G401.6 (cell line): Measurements from ENCODE around the gene GIMAP6.
"Not testable (repeated sequence)": the region's sequence is repeated elsewhere in the genome, so short reads cannot be mapped to it uniquely, and the experiment has no call there.

Experiments used
- FAIRE-seq: peaks from 2 replicates; lab custom pipeline; 2012; peaks lifted over from hg19 to GRCh38; lab: Jason Lieb, UNC

The GIMAP6 gene

DNA sequence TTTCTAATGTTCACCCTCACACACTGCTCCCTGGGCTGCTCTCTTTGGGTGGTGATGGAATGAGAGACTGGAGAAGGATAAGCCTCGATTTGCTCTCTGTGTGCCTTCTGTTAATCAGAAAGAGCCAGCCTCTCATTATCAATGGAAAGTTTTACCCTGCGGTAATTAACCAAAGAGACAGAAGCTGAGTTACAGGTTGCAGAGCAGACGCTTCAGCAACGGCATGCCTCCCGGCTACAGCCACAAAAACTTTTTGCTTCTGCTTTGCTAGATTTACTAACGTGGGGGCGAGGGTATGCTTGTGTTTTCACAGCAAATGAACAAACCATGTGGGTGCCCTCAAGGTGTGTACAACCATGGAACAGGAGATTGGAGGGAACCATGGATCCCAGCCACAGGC is 47.0 kb downstream of the GIMAP6 start:
- no peak for FAIRE-seq

DNA sequence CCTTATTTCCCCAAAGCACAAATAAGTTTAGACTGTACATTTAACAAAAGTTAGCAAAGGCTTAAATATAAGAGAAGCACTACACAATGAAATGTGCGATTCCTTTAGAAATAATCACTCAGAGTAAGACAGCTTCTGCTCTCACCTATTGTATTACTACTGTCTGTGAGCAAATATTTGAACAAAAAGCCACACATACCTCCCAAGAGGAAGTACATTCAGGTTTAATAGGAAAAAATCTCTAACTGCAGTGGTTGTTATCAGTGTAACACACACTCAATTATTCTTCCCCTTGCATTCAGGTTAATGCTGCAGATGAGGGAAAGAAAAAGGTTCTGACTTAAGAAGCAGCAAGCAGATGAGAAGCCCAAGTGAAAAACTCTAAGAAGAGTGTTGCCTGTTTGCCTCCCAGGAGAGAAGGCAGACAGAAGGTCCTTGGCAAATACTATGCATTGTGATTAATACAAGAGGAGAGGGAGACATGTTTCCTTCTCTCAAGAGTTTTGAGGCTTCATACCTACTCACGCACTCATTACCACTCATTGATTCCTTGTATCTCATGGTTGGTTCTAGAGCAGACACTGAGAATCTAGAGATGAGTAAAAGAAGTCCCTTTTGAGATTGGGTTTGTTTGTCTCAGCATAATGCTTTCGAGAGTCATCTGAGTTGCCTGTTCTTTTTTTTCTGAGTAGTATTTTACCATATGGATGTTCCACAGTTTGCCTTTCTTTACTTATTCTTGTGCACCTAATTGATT is 51.4 kb downstream of the GIMAP6 start:
- FAIRE-seq, result no peak

DNA sequence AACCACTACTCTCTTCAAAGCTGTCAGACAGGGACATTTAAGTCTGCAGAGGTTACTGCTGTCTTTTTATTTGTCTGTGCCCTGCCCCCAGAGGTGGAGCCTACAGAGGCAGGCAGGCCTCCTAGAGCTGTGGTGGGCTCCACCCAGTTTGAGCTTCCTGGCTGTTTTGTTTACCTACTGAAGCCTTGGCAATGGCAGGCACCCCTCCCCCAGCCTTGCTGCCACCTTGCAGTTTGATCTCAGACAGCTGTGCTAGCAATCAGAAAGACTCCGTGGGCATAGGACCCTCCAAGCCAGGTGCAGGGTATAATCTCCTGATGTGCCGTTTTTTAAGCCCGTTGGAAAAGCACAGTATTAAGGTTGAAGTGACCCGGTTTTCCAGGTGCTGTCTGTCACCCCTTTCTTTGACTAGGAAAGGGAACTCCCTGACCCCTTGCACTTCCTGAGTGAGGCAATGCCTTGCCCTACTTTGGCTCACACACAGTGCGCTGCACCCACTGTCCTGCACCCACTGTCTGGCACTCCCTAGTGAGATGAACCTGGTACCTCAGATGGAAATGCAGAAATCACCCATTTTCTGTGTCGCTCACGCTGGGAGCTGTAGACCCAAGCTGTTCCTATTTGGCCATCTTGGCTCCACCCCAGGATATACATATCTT is 52.1 kb downstream of the GIMAP6 start:
- not testable (repeated sequence) for FAIRE-seq
